ENCODE data around the gene CDADC1. TPM values are rescaled to one million over a fixed set of nuclear protein-coding genes. Genes with fewer than 3 reads are reported as not detected.

The CDADC1 gene
- total and polyA plus RNA-seq, 10 of the 15 experiments (the other 5 are each of a cell fraction or from before 2014, with no cell fraction given), result 2.6 to 7.3 (median 5.2) TPM

DNA sequence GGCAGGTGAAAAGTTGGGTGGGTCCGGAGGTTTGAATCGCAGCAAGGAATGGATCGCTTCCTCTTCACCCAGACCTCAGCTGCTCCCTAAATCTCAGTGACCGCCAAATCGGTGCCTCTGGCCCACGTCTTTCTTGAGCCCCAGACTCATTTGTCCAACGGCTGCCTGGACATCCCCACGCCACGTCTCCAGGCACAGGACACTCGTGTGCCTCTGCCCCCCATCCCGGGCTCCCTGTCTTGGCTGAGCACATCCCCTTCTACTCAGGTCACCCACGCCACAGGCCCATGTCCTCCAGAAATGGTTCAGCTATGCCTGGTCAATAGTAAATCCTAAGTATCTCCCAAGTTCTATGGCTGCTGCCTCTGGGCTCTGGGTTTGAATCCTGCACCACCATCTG is 56.6 kb downstream of the CDADC1 start:
- 69% methylated on average over 12 of the region's 12 CpGs for WGBS (ENCODE audit: insufficient coverage, insufficient replicate concordance, low lambda C conversion rate, missing lambda C conversion rate)
- intact Hi-C loops (cut with micrococcal nuclease; ENCODE audit: unreplicated experiment) (loop anchor here (5.0 to 10.0 kb wide), 2 partner anchors 118 to 190 kb away; partner anchors contain the start of gene PHF11), in situ Hi-C loops (cut with MboI) (loop anchor here (5.0 kb wide), 1 partner anchor 303 kb away; no protein-coding TSS in a partner anchor)
- Histone ChIP-seq H3K27me3 (replicated peaks in 1 of 2; ENCODE audit: control insufficient read depth in 2 of 2, insufficient read depth in 2 of 2, low read length in 1 of 2) (no peaks in the 10 kb centered on the region), H3K27ac (ENCODE audit: control insufficient read depth, insufficient read depth) (no peak overlapping the region), H4K20me1 (ENCODE audit: control insufficient read depth, insufficient read depth) (no peaks in the 10 kb centered on the region), H2AFZ (ENCODE audit: control insufficient read depth, low read depth, low read length) (no peak overlapping the region), H3K4me1 (ENCODE audit: control insufficient read depth, insufficient read depth, low read length) (peaks cover 3% of the 10 kb centered on the region; the same call in 1 of the 2 replicates), H3K9ac (ENCODE audit: control insufficient read depth, insufficient read depth, low read length) (no peak overlapping the region), H3K4me3 (no peak overlapping the region), H3K4me2 (ENCODE audit: control insufficient read depth, insufficient read depth) (no peak overlapping the region), H3K9me3 (replicated peaks; ENCODE audit: control insufficient read depth, insufficient read depth, low read length) (no peaks in the 10 kb centered on the region), H3K36me3 (ENCODE audit: control insufficient read depth in 2 of 2, insufficient read depth in 2 of 2, low read length in 1 of 2) (no peaks in the 10 kb centered on the region), H3K79me2 (ENCODE audit: control insufficient read depth, insufficient read depth, low read length) (no peaks in the 10 kb centered on the region)
- ChIA-PET RAD21 (ENCODE audit: unreplicated experiment) (no interaction called here), POLR2A (no interaction called here), SMC1A (ENCODE audit: uncharacterized antibody, unreplicated experiment) (no interaction called here), CTCF (interaction anchor here (1.0 kb wide), 1 partner anchor 299 kb away, joined by 3 read pairs; no protein-coding TSS in a partner anchor)
- no peak for DNase-seq (ENCODE audit: low read depth, low spot score)
- ATAC-seq, result no peak
- no TSS peak for BruUV-seq (replicated peaks)
- no peak for FAIRE-seq
- TF ChIP-seq SP1 (IDR thresholded peaks at IDR 0.05; ENCODE audit: low read depth, low read length) (no peak), SRF (IDR thresholded peaks at IDR 0.05; ENCODE audit: low read depth in 2 of 2, low read length in 2 of 2) (no peak), TCF12 (IDR thresholded peaks at IDR 0.05; ENCODE audit: low read depth, low read length) (no peak), EZH2 (IDR thresholded peaks at IDR 0.05; ENCODE audit: borderline replicate concordance, control insufficient read depth, low read depth, low read length) (no peak), ZNF207 (IDR thresholded peaks at IDR 0.05; ENCODE audit: borderline replicate concordance) (no peak), EGR1 (IDR thresholded peaks at IDR 0.05; ENCODE audit: borderline replicate concordance in 1 of 2, low read depth in 2 of 2, low read length in 2 of 2) (no peak), ZNF274 (IDR thresholded peaks at IDR 0.05; ENCODE audit: insufficient read depth, insufficient read length) (no peak), BMI1 (IDR thresholded peaks at IDR 0.05; ENCODE audit: borderline replicate concordance) (no peak), FOXM1 (IDR thresholded peaks at IDR 0.05; ENCODE audit: low read depth, low read length) (no peak)
- TF ChIP-seq, protein P1, sequence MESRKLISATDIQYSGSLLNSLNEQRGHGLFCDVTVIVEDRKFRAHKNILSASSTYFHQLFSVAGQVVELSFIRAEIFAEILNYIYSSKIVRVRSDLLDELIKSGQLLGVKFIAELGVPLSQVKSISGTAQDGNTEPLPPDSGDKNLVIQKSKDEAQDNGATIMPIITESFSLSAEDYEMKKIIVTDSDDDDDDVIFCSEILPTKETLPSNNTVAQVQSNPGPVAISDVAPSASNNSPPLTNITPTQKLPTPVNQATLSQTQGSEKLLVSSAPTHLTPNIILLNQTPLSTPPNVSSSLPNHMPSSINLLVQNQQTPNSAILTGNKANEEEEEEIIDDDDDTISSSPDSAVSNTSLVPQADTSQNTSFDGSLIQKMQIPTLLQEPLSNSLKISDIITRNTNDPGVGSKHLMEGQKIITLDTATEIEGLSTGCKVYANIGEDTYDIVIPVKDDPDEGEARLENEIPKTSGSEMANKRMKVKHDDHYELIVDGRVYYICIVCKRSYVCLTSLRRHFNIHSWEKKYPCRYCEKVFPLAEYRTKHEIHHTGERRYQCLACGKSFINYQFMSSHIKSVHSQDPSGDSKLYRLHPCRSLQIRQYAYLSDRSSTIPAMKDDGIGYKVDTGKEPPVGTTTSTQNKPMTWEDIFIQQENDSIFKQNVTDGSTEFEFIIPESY (IDR thresholded peaks at IDR 0.05), result no peak
- TF ChIP-seq, protein P2, sequence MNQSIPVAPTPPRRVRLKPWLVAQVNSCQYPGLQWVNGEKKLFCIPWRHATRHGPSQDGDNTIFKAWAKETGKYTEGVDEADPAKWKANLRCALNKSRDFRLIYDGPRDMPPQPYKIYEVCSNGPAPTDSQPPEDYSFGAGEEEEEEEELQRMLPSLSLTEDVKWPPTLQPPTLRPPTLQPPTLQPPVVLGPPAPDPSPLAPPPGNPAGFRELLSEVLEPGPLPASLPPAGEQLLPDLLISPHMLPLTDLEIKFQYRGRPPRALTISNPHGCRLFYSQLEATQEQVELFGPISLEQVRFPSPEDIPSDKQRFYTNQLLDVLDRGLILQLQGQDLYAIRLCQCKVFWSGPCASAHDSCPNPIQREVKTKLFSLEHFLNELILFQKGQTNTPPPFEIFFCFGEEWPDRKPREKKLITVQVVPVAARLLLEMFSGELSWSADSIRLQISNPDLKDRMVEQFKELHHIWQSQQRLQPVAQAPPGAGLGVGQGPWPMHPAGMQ (IDR thresholded peaks at IDR 0.05; ENCODE audit: borderline replicate concordance), result no peak
- TF ChIP-seq, protein P3, sequence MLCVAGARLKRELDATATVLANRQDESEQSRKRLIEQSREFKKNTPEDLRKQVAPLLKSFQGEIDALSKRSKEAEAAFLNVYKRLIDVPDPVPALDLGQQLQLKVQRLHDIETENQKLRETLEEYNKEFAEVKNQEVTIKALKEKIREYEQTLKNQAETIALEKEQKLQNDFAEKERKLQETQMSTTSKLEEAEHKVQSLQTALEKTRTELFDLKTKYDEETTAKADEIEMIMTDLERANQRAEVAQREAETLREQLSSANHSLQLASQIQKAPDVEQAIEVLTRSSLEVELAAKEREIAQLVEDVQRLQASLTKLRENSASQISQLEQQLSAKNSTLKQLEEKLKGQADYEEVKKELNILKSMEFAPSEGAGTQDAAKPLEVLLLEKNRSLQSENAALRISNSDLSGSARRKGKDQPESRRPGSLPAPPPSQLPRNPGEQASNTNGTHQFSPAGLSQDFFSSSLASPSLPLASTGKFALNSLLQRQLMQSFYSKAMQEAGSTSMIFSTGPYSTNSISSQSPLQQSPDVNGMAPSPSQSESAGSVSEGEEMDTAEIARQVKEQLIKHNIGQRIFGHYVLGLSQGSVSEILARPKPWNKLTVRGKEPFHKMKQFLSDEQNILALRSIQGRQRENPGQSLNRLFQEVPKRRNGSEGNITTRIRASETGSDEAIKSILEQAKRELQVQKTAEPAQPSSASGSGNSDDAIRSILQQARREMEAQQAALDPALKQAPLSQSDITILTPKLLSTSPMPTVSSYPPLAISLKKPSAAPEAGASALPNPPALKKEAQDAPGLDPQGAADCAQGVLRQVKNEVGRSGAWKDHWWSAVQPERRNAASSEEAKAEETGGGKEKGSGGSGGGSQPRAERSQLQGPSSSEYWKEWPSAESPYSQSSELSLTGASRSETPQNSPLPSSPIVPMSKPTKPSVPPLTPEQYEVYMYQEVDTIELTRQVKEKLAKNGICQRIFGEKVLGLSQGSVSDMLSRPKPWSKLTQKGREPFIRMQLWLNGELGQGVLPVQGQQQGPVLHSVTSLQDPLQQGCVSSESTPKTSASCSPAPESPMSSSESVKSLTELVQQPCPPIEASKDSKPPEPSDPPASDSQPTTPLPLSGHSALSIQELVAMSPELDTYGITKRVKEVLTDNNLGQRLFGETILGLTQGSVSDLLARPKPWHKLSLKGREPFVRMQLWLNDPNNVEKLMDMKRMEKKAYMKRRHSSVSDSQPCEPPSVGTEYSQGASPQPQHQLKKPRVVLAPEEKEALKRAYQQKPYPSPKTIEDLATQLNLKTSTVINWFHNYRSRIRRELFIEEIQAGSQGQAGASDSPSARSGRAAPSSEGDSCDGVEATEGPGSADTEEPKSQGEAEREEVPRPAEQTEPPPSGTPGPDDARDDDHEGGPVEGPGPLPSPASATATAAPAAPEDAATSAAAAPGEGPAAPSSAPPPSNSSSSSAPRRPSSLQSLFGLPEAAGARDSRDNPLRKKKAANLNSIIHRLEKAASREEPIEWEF (IDR thresholded peaks at IDR 0.05; ENCODE audit: insufficient replicate concordance, low read depth, low read length), result no peak
- TF ChIP-seq, protein P4, sequence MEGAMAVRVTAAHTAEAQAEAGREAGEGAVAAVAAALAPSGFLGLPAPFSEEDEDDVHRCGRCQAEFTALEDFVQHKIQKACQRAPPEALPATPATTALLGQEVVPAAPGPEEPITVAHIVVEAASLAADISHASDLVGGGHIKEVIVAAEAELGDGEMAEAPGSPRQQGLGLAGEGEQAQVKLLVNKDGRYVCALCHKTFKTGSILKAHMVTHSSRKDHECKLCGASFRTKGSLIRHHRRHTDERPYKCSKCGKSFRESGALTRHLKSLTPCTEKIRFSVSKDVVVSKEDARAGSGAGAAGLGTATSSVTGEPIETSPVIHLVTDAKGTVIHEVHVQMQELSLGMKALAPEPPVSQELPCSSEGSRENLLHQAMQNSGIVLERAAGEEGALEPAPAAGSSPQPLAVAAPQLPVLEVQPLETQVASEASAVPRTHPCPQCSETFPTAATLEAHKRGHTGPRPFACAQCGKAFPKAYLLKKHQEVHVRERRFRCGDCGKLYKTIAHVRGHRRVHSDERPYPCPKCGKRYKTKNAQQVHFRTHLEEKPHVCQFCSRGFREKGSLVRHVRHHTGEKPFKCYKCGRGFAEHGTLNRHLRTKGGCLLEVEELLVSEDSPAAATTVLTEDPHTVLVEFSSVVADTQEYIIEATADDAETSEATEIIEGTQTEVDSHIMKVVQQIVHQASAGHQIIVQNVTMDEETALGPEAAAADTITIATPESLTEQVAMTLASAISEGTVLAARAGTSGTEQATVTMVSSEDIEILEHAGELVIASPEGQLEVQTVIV (IDR thresholded peaks at IDR 0.05; ENCODE audit: borderline replicate concordance, partially characterized antibody), result no peak

Data from GM12878 (cell line).